GM12878 (cell line): Measurements from ENCODE around the gene KCNJ16. TPM values are rescaled to one million over a fixed set of nuclear protein-coding genes. Genes with fewer than 3 reads are reported as not detected.

Source experiments
- ATAC-seq: fragments of 200-7000 bp; cut with Tn5 transposase; 3 replicates; pipeline ENCODE4 v1.9.1; 2020; ENCODE audit warnings: mild to moderate bottlenecking, moderate library complexity
- BruUV-seq: library from RNA; stranded (reverse); fragments of 400-500 nt; replicated peaks from 2 replicates; lab custom pipeline; 2021; lab: Mats Ljungman, UMichigan
- CTCF ChIA-PET: fragments of 300-600 bp; sonication (Branson Sonifier 250); formaldehyde crosslinking; extraction: SDS; loops from one replicate; lab custom pipeline; 2021; ENCODE audit warnings: inconsistent platforms; lab: Yijun Ruan, JAX
- POLR2A ChIA-PET: fragments of 350-600 bp; formaldehyde crosslinking; extraction: SDS; loops from one replicate; lab custom pipeline; 2021; ENCODE audit warnings: inconsistent platforms; lab: Charles Lee
- RAD21 ChIA-PET: fragments of 300-600 bp; sonication (Branson Sonifier 250); formaldehyde crosslinking; loops from one replicate; lab custom pipeline; 2023; ENCODE audit warnings: antibody characterized with exemption; ENCODE audit not compliant: unreplicated experiment; lab: Charles Lee
- SMC1A ChIA-PET: fragments of 300-600 bp; sonication (Branson Sonifier 250); formaldehyde crosslinking; loops from one replicate; lab custom pipeline; 2023; ENCODE audit not compliant: unreplicated experiment, uncharacterized antibody; lab: Charles Lee
- DNase-seq: peaks from one replicate; pipeline ENCODE4 v3.0.0-alpha.2; 2011; ENCODE audit warnings: low read depth, low spot score
- FAIRE-seq: peaks from 3 replicates; lab custom pipeline; 2011; peaks lifted over from hg19 to GRCh38; lab: Jason Lieb, UNC
- H2AFZ ChIP-seq: 2 replicates; pipeline ENCODE4 v1.6.0; 2011; ENCODE audit warnings: low read depth, low read length, control low read depth; ENCODE audit not compliant: control insufficient read depth
- H3K27ac ChIP-seq: 2 replicates; pipeline ENCODE4 v1.5.1; 2011; ENCODE audit warnings: control low read depth; ENCODE audit not compliant: control insufficient read depth, insufficient read depth
- H3K27me3 ChIP-seq, 2 experiments: replicated peaks in 1 of 2; 2 replicates each; pipeline versions ENCODE4 v1.6.0 to v1.6.1; 2011; ENCODE audit warnings: low read length in 1 of 2; ENCODE audit not compliant: control insufficient read depth in 2 of 2, insufficient read depth in 2 of 2
- H3K36me3 ChIP-seq, 2 experiments: 2 replicates each; pipeline ENCODE4 v1.5.1; 2011; ENCODE audit warnings: low read length in 1 of 2; ENCODE audit not compliant: control insufficient read depth in 2 of 2, insufficient read depth in 2 of 2
- H3K4me1 ChIP-seq: 2 replicates; pipeline ENCODE4 v1.6.1; 2011; ENCODE audit warnings: mild to moderate bottlenecking, low read length, moderate library complexity, mixed read lengths; ENCODE audit not compliant: control insufficient read depth, insufficient read depth
- H3K4me2 ChIP-seq: 2 replicates; pipeline ENCODE4 v1.6.0; 2011; ENCODE audit warnings: control low read depth; ENCODE audit not compliant: control insufficient read depth, insufficient read depth
- H3K4me3 ChIP-seq: fragments of 200-600 bp; sonication (generic); 2 replicates; pipeline ENCODE4 v1.5.1; 2016
- H3K79me2 ChIP-seq: 2 replicates; pipeline ENCODE4 v1.6.0; 2011; ENCODE audit warnings: low read length; ENCODE audit not compliant: control insufficient read depth, insufficient read depth
- H3K9ac ChIP-seq: 2 replicates; pipeline ENCODE4 v1.8.0; 2011; ENCODE audit warnings: low read length, control low read depth, mixed read lengths; ENCODE audit not compliant: control insufficient read depth, insufficient read depth
- H3K9me3 ChIP-seq: replicated peaks from 3 replicates; pipeline ENCODE4 v1.5.1; 2011; ENCODE audit warnings: mild to moderate bottlenecking, low read length; ENCODE audit not compliant: control insufficient read depth, insufficient read depth
- H4K20me1 ChIP-seq: 2 replicates; pipeline ENCODE4 v1.6.0; 2011; ENCODE audit not compliant: control insufficient read depth, insufficient read depth
- CBX3 ChIP-seq: fragments of 200-600 bp; sonication (generic); IDR thresholded peaks from 2 replicates; pipeline ENCODE4 v1.6.1; 2016; ENCODE audit warnings: low read depth, borderline replicate concordance
- CREM ChIP-seq: IDR thresholded peaks from 2 replicates; pipeline ENCODE4 v1.6.1; 2014; ENCODE audit warnings: antibody characterized with exemption, low read depth
- ESRRA ChIP-seq: IDR thresholded peaks from 2 replicates; pipeline ENCODE4 v1.6.1; 2012; ENCODE audit warnings: mild to moderate bottlenecking, low read length, improper control_type of control experiment
- FOXK2 ChIP-seq: fragments of 450-650 bp; IDR thresholded peaks from 2 replicates; pipeline ENCODE4 v1.6.1; 2017; ENCODE audit warnings: mild to moderate bottlenecking, moderate library complexity
- HDGF ChIP-seq: fragments of 450-650 bp; IDR thresholded peaks from 2 replicates; pipeline ENCODE4 v1.6.1; 2016; ENCODE audit warnings: antibody characterized with exemption
- MYB ChIP-seq: fragments of 150-350 bp; IDR thresholded peaks from 2 replicates; pipeline ENCODE4 v1.6.1; 2014; ENCODE audit warnings: mild to moderate bottlenecking, low read depth, low read length, borderline replicate concordance
- NFIC ChIP-seq: IDR thresholded peaks from 2 replicates; pipeline ENCODE4 v1.6.1; 2012; ENCODE audit warnings: low read depth, mild to moderate bottlenecking, inconsistent platforms, low read length, moderate library complexity
- SIN3A ChIP-seq: IDR thresholded peaks from 2 replicates; pipeline ENCODE4 v1.6.1; 2012; ENCODE audit warnings: low read depth, low read length, improper control_type of control experiment
- STAT3 ChIP-seq: IDR thresholded peaks from 2 replicates; pipeline ENCODE4 v1.6.1; 2011; ENCODE audit warnings: low read depth, low read length, improper control_type of control experiment
- ZSCAN29 ChIP-seq: fragments of 450-650 bp; IDR thresholded peaks from 2 replicates; pipeline ENCODE4 v1.6.1; 2017; ENCODE audit warnings: mild to moderate bottlenecking, moderate library complexity
- WGBS: methylation state at CpG from one replicate; pipeline ENCODE4 v1.1.6; 2016; ENCODE audit warnings: low lambda C conversion rate; ENCODE audit not compliant: insufficient replicate concordance, insufficient coverage; ENCODE audit errors: missing lambda C conversion rate; 5-methylcytosine and 5-hydroxymethylcytosine counted together
- in situ Hi-C: fragments of 300-500 bp; cut with MboI; formaldehyde crosslinking; loops from 9 replicates; pipeline ENCODE4 v1.14.3; 2018; ENCODE audit warnings: mixed read lengths
- intact Hi-C: fragments of 100-400 bp; cut with micrococcal nuclease; formaldehyde crosslinking; loops from one replicate; pipeline ENCODE4 v1.14.2; 2022; ENCODE audit not compliant: unreplicated experiment
- polyA plus RNA-seq, 11 experiments: library from polyadenylated mRNA; depleted of rRNA in 4 of 11; unstranded in 6 of 11; stranded (reverse) in 5 of 11; fragments of >200 nt; fragmentation: Nextera tagmentation in 4 of 11; fragmentation: Illumina TruSeq in 1 of 11; extraction: Ambion mirVana in 4 of 11; extraction: Trizol in 1 of 11; gene quantifications; 1 replicate in 1 of 11; 2 replicates in 10 of 11; pipeline versions ENCODE4 v1.2.1 to v1.2.3, GENCODE V29; 2011 to 2016; ENCODE audit warnings: inconsistent platforms in 2 of 11, missing spikeins in 2 of 11, low read depth in 1 of 11
- total RNA-seq, 4 experiments: library from RNA; depleted of rRNA in 3 of 4; stranded (reverse); fragments of >200 nt in 3 of 4; fragmentation: Illumina TruSeq in 1 of 4; extraction: Trizol in 1 of 4; gene quantifications; 2 replicates each; pipeline versions ENCODE4 v1.2.1 to v1.2.3, GENCODE V29; 2013 to 2021
- TF ChIP-seq, protein P1 (sequence below): IDR thresholded peaks from 2 replicates; pipeline ENCODE4 v1.6.1; 2012; ENCODE audit warnings: mild to moderate bottlenecking, low read depth, low read length
- TF ChIP-seq, protein P2 (sequence below): fragments of 450-650 bp; IDR thresholded peaks from 2 replicates; pipeline ENCODE4 v1.6.1; 2016; ENCODE audit warnings: mild to moderate bottlenecking

KCNJ16 gene
- total and polyA plus RNA-seq, 10 of the 15 experiments (the other 5 are each of a cell fraction or from before 2014, with no cell fraction given), result 0.08 to 0.24 (median 0.20) TPM; not detected in 7

DNA sequence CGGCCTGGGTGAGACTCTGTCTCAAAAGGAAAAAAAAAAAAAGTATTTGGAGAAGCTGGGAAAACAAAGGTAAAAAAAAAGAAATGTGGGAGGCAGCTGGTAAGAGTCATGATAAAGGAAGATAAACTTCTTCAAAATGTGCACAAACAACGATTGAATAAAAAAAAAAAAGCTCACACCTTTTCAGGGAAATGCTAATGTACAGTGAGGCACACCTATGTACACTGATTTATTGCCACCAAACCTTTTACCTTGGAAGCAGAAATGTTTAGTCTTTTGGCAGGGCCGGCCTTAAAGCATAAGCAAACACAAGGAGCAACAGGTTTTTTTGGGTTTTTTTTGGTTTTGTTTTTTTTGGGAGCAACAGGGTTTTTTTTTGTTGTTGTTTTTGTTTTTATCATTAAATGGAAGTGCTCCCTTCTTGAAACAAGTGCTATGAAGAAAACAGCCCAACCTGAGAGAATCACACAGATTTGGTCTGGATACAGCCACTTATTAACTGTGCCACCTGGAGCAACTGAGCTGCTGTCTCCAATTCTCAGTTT, 64.5 kb downstream of the KCNJ16 start:
- in situ Hi-C loops, result no loop called here
- no TSS peak for BruUV-seq
- POLR2A ChIA-PET, result interaction anchor here (0.6 kb wide), 1 partner anchor 9 kb away, joined by 5 read pairs; no protein-coding TSS in a partner anchor

More for the DNA sequence above, 64.5 kb downstream of the KCNJ16 start:
- RAD21 ChIA-PET, result interaction anchor here (0.6 to 2.3 kb wide), 3 partner anchors 11 to 1305 kb away, joined by 3 to 7 read pairs (median 3); no protein-coding TSS in a partner anchor
- H3K9ac ChIP-seq, result no peak overlapping the region
- H3K27ac ChIP-seq, result no peak overlapping the region
- CTCF ChIA-PET, result interaction anchor here (0.7 to 2.2 kb wide), 6 partner anchors 26 to 532 kb away, joined by 3 to 7 read pairs (median 3); no protein-coding TSS in a partner anchor
- no peaks in the 10 kb centered on the region for H3K79me2 ChIP-seq
- H3K4me1 ChIP-seq, result peaks cover 18% of the 10 kb centered on the region
- no peak for FAIRE-seq
- H4K20me1 ChIP-seq, result no peaks in the 10 kb centered on the region
- no peak overlapping the region for H3K4me3 ChIP-seq
- no peaks in the 10 kb centered on the region for H3K36me3 ChIP-seq
- no peak overlapping the region for H2AFZ ChIP-seq
- 57% methylated on average over 2 of the region's 3 CpGs for WGBS
- no peaks in the 10 kb centered on the region; the same call in 2 of the 3 replicates for H3K9me3 ChIP-seq
- SMC1A ChIA-PET, result interaction anchor here (0.6 to 2.4 kb wide), 5 partner anchors 10 to 532 kb away, joined by 3 to 6 read pairs (median 3); no protein-coding TSS in a partner anchor
- DNase-seq, result no peak
- no peak overlapping the region for H3K4me2 ChIP-seq
- no peak for ATAC-seq
- no peaks in the 10 kb centered on the region for H3K27me3 ChIP-seq
- no peak for TF ChIP-seq FOXK2
- TF ChIP-seq MYB, result no peak
- no peak for TF ChIP-seq CBX3
- no peak for TF ChIP-seq SIN3A
- no peak for TF ChIP-seq ESRRA
- TF ChIP-seq, protein P1, sequence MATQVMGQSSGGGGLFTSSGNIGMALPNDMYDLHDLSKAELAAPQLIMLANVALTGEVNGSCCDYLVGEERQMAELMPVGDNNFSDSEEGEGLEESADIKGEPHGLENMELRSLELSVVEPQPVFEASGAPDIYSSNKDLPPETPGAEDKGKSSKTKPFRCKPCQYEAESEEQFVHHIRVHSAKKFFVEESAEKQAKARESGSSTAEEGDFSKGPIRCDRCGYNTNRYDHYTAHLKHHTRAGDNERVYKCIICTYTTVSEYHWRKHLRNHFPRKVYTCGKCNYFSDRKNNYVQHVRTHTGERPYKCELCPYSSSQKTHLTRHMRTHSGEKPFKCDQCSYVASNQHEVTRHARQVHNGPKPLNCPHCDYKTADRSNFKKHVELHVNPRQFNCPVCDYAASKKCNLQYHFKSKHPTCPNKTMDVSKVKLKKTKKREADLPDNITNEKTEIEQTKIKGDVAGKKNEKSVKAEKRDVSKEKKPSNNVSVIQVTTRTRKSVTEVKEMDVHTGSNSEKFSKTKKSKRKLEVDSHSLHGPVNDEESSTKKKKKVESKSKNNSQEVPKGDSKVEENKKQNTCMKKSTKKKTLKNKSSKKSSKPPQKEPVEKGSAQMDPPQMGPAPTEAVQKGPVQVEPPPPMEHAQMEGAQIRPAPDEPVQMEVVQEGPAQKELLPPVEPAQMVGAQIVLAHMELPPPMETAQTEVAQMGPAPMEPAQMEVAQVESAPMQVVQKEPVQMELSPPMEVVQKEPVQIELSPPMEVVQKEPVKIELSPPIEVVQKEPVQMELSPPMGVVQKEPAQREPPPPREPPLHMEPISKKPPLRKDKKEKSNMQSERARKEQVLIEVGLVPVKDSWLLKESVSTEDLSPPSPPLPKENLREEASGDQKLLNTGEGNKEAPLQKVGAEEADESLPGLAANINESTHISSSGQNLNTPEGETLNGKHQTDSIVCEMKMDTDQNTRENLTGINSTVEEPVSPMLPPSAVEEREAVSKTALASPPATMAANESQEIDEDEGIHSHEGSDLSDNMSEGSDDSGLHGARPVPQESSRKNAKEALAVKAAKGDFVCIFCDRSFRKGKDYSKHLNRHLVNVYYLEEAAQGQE, result no peak
- TF ChIP-seq STAT3, result no peak
- no peak for TF ChIP-seq ZSCAN29
- TF ChIP-seq CREM, result no peak
- TF ChIP-seq NFIC, result no peak
- TF ChIP-seq, protein P2, sequence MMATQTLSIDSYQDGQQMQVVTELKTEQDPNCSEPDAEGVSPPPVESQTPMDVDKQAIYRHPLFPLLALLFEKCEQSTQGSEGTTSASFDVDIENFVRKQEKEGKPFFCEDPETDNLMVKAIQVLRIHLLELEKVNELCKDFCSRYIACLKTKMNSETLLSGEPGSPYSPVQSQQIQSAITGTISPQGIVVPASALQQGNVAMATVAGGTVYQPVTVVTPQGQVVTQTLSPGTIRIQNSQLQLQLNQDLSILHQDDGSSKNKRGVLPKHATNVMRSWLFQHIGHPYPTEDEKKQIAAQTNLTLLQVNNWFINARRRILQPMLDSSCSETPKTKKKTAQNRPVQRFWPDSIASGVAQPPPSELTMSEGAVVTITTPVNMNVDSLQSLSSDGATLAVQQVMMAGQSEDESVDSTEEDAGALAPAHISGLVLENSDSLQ, result no peak
- TF ChIP-seq HDGF, result no peak
- TF ChIP-seq, all 136 proteins: peak for 0
- intact Hi-C loops, result loop anchor here (5.0 kb wide), 1 partner anchor 413 kb away; no protein-coding TSS in a partner anchor
